Bone marrow (tissue), 2 donors: Measurements from ENCODE around the gene ATP2B2.
"Not testable (repeated sequence)": the region's sequence is repeated elsewhere in the genome, so short reads cannot be mapped to it uniquely, and the experiment has no call there.

Experiments
- DNase-seq, 2 donors: peaks; one replicate each; lab custom pipeline; 2025; lab: John Stamatoyannopoulos, UW

ATP2B2 gene

GRCh38 chr3:10399634-10400033 lies 105.8 kb downstream of the ATP2B2 start:
- DNase-seq: no peak

- no peak for DNase-seq
Observed at GRCh38 chr3:10398341-10398740, 107.0 kb downstream of the ATP2B2 start.

GRCh38 chr3:10397879-10398278 lies 107.5 kb downstream of the ATP2B2 start:
- no peak for DNase-seq

GRCh38 chr3:10396931-10397330 lies 108.5 kb downstream of the ATP2B2 start:
- DNase-seq: no peak

DNA sequence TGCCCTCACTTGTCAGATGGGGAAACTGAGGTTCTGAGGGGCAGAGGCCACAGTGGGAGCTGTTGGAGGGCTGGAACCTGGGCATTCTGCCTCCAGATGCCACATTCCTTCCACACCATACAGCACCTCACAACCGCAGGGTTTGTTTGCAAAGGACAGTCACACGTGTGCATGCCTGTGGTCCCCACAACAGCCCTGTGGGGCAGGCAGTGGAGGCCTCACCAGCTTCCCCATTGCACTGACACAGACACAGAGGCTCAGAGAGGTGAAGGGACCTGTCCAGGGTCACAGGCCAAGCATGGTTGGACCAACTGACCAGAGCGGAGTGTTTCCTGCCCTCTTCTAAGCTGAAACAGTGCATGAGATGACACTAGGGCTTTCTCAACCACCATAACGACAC lies 109.3 kb downstream of the ATP2B2 start:
- DNase-seq: no peak

GRCh38 chr3:10395671-10396070 lies 109.7 kb downstream of the ATP2B2 start:
- DNase-seq: no peak

- no peak for DNase-seq
Observed at GRCh38 chr3:10395196-10395595, 110.2 kb downstream of the ATP2B2 start.

DNA sequence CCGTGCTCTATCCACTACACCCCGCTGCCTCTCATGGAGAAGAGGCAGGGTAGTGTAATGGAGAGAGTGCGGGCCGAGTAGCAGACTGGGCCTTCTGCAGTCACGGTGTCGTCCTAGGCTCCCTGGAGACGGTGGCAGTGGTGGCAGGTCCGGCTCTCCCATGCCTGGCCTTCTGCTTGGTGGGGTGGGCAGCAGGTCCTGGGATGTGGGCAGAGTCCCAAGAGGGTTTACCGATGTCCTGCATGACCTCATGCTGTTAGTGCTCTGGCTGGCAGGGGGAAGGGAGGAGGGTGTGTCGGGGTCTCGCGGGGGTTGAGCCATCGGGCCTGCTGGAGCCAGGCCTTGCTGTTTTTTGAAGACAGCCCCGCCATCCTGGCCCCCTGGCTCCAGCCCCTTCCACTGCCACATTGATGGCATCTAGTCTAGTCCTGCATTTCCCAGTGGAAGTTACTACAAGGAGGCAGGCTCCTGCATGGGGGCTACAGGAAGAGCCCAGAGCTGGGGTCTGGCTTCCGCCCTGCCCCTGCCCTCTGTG lies 110.8 kb downstream of the ATP2B2 start:
- no peak for DNase-seq

DNA sequence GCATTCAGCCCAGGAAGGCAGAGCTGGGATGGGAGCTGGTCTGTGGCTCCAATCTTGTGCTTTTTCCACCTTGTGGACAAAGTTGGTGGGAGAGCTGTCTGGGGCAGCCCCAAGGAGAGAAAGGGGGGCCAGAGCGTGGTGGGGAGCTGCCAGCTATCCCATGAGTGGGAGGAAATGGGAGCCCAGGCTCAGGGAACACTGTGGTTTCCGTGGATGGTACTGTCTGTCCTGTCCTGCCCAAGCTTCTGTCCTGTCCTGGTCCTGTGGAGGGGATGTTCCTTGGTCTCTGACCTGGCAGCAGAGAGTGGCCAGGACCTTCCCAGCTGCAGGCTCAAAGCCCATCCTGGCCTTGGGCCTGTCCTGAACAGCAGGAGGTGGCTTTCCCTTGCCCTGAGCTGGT lies 111.9 kb downstream of the ATP2B2 start:
- no peak for DNase-seq

DNA sequence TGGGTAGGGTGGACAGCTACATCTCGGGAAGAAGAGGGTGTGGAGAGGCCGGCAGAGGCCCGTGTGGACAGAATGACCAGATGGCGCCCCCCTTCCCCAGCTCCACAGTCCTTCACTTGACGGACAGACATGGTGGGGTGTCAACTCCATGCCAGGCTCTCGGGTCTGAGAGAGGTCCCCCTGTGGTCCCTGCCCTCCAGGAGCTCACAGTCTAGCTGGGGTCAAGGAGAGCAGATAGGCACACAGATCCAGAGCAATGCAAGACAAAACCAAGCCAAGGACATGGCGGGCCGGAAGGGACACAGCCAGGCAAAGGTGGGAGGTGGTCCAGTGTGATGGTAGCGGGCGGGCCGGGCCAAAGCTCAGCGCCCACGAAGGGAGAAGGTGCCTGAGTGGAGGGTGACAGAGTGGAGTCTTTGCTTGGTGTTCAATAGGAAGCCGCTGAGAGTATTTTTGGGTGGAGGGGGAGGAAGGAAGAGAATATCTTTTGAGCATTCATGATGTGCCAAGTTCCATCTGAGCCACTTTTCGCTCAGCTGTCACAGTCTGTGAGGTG lies 112.4 kb downstream of the ATP2B2 start:
- no peak for DNase-seq

GRCh38 chr3:10392244-10392643 lies 113.1 kb downstream of the ATP2B2 start:
- DNase-seq: no peak

DNA sequence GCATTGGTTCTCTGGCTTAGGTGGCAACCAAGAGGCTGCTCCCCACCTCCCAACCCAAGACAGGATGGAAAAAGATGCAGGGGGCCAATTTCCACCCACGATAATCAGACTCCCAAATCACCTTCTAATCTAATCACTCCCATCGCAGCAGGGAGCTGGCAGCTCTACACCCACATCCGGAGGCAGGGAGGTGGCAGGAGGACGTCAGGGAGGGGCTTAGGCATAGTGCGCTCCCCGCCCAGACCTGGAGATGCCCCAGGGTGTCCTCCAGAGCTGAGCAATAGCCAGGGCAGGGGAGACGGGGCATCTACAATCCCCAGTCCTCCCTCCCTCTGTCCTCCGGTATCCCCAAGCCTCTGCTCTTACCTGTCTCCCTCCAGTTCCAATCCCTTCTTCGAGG lies 114.0 kb downstream of the ATP2B2 start:
- DNase-seq: no peak

DNA sequence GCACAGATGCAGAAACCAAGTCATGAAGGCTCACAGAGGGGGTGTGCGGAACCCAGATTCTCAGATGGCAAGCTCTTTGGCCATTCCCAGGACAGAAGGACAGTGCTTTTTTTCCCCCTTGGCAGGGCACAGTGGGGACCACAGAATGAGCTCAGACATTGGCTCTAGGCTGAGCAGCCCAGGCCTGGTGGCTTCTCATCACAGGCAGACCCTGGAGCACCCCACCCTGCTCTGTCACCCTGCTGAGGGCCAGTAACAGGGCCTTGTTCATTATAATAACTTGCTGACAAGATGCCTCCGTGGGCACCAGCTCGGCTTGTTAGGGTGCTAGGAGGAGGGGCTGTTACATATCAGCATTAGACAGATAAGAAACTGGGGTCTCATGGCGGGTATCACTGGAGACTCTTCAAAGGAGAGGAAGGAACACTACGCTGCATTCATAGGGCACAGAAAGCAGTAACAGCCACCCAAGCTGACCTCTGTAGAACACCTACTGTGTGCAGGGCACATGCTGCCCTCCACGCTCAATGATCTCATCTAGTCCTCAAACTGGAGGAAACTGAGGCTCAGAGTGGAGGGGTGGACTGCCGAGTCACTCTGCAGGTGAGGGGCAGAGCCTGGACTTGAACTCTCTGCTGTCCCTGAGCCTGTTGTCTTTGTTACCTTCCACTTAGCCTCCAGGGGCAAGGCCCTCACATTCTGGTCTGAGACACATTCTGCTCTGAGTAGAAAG lies 114.6 kb downstream of the ATP2B2 start:
- DNase-seq: no peak

DNA sequence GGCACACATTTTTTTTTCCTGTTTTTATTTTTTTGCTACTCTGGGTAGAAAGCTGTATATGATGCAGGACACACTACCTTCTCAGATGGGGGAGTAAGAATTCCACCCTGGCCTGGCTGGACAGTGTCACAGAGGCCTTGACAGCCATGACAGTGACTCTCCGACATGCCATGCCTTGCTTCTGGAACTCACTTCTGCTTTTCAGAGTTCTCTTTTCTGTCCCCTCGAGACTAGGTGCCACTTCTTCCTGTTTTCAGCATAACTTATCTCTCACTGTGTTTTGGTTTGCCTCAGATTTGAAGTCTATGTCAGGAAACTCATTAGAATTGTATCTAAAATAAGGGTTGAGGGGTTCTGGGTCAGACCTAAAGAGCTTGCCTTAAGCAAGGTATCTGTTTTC lies 115.4 kb downstream of the ATP2B2 start:
- peak in 1 of 2 donors; percentile 63 for DNase-seq

DNA sequence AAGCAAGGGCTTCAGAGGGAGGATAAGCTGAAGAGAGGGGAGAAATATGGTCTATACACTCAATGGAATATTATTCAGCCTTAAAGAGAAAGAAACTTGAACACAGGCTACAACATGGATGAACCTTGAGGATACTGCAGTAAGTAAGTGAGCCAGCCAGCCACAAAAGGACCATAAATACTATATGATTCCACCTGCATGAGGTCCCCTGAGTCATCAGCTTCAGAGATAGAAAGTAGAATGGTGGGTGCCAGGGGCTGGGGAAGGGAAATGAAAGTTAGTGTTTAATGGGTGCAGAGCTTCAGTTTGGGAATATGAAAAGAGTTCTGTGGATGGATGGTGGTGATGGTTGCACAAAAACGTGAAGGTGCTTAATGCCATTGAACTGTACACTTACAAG lies 116.0 kb downstream of the ATP2B2 start:
- no peak for DNase-seq

DNA sequence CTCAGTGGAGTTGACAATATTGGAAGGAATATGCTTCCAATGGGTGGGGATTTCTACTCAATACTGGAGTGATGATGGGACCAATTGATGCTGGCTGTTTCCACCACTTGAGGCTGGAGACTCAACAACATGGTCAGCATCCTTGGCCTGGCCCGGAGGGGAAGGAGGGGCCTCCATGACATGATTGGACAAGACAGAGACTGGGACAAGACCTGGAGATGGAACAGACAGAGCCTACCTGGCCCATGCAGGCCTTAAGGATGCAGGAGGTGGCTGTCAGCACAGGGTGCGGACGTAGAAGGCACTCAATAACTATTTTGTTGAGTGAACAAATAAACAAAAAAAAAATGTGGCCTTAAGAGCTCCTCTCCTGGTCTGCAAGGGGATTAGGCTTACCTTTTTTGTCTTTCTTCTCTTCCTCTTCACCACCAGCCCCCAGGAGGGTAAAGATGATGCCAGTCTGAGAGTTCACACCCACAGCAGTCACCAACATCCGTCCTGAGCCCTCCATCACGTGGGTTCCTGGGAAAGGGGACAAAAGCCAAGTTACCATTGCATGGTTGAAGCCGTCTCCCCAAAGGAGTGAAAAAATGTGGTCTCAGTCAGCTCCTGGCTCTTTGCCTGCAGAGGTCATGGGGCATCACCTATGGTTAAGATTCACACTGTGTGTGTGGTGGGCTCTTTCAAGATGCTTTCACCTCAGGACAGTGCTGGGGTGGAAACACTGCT lies 117.3 kb downstream of the ATP2B2 start:
- no peak for DNase-seq

- no peak for DNase-seq
Observed at GRCh38 chr3:10386121-10386520, 119.3 kb downstream of the ATP2B2 start.

- no peak for DNase-seq
Observed at GRCh38 chr3:10384541-10385360, 120.6 kb downstream of the ATP2B2 start.

GRCh38 chr3:10383850-10384248 lies 121.5 kb downstream of the ATP2B2 start:
- no peak for DNase-seq

DNA sequence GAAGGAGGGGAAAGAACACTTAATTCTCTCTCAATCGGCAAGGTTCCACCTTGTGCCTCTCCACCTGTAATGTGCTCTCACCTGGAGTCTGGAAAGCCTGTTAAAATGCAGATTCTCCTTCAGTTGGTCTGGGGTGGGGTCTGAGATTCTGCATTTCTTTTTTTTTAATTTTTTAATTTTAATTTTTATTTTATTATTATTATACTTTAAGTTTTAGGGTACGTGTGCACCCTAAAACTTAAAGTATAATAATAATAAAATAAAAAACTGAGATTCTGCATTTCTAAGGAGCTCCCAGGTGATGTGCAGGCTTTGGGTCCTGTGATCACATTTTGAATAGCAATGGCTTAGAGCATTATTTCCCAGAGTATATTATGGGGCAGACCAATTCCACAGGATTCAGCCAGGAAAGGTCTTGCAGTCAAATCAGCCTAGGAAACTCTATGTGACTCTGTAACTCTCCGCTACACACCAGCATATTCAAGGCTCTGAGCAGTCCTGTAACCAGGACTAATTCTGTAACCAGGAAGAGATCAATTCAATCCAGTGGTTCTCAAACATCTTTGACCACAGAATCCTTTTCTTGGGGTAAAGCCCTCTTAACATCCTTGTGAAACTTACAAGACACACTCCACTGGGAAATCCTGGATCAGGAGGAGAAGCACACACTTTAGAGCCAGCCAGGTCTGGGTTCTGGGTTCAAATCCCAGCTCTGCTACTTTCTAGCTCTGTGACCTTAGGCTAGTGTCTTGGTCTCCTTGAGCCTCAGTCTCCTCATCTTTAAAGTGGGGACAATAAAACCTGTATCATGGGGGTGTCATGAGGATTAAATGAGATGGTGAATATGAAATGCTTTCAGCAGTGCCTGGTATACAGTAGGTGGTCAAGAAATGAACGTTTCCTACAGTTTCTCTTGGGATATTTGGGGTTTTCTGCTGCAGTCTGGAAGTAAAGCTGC lies 122.2 kb downstream of the ATP2B2 start:
- no peak for DNase-seq

DNA sequence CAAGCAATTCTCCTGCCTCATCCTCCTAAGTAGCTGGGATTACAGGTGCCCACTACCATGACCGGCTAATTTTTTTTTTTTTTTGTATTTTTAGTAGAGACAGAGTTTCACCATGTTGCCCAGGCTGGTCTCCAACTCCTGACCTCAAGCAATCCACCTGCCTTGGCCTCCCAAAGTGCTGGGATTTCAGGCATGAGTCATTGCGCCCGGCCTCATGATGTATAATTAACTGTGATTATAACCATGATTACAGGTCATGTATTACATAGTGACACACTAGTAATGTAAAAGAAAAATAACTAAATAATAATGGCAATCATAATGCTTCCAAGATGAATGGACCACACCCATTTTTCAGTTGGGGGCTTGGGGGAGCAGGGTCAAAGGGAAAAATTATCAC lies 122.9 kb downstream of the ATP2B2 start:
- not testable (repeated sequence) for DNase-seq
